AG04450 (cell line): ENCODE measurements around the gene ATP6V0B. TPM values are rescaled to one million over a fixed set of nuclear protein-coding genes. Genes with fewer than 3 reads are reported as not detected.

ENCODE experiments used
- CTCF ChIA-PET: fragments of 300-600, 350-600 bp; formaldehyde crosslinking; extraction: SDS; loops from one replicate; lab custom pipeline; 2022; ENCODE audit warnings: antibody characterized with exemption, inconsistent platforms; lab: Charles Lee
- POLR2A ChIA-PET: fragments of 350-600 bp; formaldehyde crosslinking; extraction: SDS; loops from one replicate; lab custom pipeline; 2021; ENCODE audit warnings: antibody characterized with exemption, inconsistent platforms; lab: Yijun Ruan, JAX
- DNase-seq: peaks from one replicate; pipeline ENCODE4 v3.0.0-alpha.2; 2011; ENCODE audit warnings: low read depth, low spot score
- H3K27ac ChIP-seq: one replicate; pipeline ENCODE4 v1.5.1; 2012; ENCODE audit warnings: low read depth, low read length, control low read depth
- H3K27me3 ChIP-seq: one replicate; pipeline ENCODE4 v1.6.0; 2012; ENCODE audit warnings: low read length; ENCODE audit not compliant: control insufficient read depth, insufficient read depth
- H3K4me3 ChIP-seq: 2 replicates; pipeline ENCODE4 v1.5.1; 2011; ENCODE audit warnings: mild to moderate bottlenecking, low read depth, low read length, control low read depth
- H3K9me3 ChIP-seq: 2 replicates; pipeline ENCODE4 v1.5.1; 2012; ENCODE audit warnings: low read length; ENCODE audit not compliant: control insufficient read depth, insufficient read depth
- polyA plus RNA-seq: library from polyadenylated mRNA; depleted of rRNA; stranded (reverse); fragments of >200 nt; gene quantifications from 2 replicates; pipeline ENCODE4 v1.2.3, GENCODE V29; 2011; rRNA removed
- TF ChIP-seq, protein P1 (sequence below): IDR thresholded peaks from 2 replicates; pipeline ENCODE4 v1.5.1; 2011; ENCODE audit warnings: low read depth, low read length, control low read depth, inconsistent platforms

Gene ATP6V0B
- polyA plus RNA-seq, 1 experiment = 130 TPM

DNA sequence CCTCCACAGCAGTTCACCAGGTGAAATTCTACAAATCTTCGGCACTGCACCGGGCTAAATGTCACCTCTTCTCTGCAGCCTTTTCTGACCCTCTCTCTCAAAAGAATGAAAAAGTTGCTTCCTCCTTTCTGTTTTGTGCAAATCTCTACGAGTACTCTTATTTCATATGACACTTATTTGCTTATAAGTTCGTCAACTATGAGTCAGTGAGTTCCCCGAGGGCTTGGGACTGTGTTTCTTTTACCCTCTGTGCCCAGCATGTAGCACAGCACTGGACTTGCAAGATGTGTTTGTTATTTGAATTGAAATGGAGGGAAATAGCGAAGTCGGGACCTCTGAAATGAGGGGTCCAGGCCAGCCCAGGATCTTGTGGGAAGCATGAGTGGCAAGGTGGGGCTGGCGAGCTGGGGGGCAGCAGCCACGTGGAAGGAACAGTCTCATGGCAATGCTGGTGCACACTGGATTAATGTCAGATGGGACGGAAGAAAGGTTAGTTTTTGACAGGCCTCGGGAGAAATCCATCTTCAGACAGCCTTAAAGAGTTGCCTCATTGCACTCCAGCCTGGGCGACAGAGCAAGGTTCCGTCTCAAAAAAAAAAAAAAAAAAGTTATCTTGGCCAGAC lies 50.3 kb downstream of the ATP6V0B start:
- H3K9me3 ChIP-seq = no peaks in the 10 kb centered on the region
- DNase-seq = no peak
- H3K27me3 ChIP-seq = no peaks in the 10 kb centered on the region
- TF ChIP-seq, protein P1, sequence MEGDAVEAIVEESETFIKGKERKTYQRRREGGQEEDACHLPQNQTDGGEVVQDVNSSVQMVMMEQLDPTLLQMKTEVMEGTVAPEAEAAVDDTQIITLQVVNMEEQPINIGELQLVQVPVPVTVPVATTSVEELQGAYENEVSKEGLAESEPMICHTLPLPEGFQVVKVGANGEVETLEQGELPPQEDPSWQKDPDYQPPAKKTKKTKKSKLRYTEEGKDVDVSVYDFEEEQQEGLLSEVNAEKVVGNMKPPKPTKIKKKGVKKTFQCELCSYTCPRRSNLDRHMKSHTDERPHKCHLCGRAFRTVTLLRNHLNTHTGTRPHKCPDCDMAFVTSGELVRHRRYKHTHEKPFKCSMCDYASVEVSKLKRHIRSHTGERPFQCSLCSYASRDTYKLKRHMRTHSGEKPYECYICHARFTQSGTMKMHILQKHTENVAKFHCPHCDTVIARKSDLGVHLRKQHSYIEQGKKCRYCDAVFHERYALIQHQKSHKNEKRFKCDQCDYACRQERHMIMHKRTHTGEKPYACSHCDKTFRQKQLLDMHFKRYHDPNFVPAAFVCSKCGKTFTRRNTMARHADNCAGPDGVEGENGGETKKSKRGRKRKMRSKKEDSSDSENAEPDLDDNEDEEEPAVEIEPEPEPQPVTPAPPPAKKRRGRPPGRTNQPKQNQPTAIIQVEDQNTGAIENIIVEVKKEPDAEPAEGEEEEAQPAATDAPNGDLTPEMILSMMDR = no peak
- POLR2A ChIA-PET = no interaction called here
- H3K27ac ChIP-seq = no peak overlapping the region
- H3K4me3 ChIP-seq = no peak overlapping the region
- CTCF ChIA-PET = interaction anchor here (10.7 kb wide), 1 partner anchor 19 kb away, joined by 78 read pairs; no protein-coding TSS in a partner anchor

GRCh38 chr1:44025816-44026215 lies 51.1 kb downstream of the ATP6V0B start:
- Histone ChIP-seq H3K4me3 (no peak overlapping the region), H3K27ac (no peak overlapping the region), H3K9me3 (no peaks in the 10 kb centered on the region), H3K27me3 (no peaks in the 10 kb centered on the region)
- no peak for DNase-seq
- CTCF ChIA-PET = no interaction called here
- POLR2A ChIA-PET = no interaction called here
- TF ChIP-seq, protein P1 = no peak

DNA sequence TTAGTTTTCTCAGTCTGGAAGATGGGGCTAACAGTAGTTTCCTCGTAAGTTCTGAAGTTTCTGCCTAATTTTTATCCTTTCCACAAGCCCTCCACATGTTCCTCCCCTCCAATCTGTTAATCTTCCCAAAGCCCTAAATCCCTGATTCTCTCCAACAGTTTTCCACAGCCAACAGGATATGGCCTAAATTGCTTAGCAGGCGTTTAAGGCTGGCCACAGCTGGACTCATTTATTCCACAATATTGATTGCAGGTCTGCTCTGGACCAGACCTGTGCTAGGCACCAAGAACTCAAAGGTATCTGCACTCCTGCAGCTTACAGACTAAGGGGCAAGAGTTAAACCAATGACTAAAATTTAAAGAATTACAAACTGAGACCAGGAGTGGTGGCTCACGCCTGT lies 52.6 kb downstream of the ATP6V0B start:
- POLR2A ChIA-PET = no interaction called here
- no peaks in the 10 kb centered on the region for H3K9me3 ChIP-seq
- H3K27ac ChIP-seq = no peak overlapping the region
- H3K27me3 ChIP-seq = no peaks in the 10 kb centered on the region
- CTCF ChIA-PET = interaction anchor here (0.8 to 4.8 kb wide), 3 partner anchors 13 to 21 kb away, joined by 3 to 33 read pairs (median 7); no protein-coding TSS in a partner anchor
- TF ChIP-seq, protein P1 = no peak
- no peak for DNase-seq
- no peak overlapping the region for H3K4me3 ChIP-seq

Other genes with a start within 250 kb of the ATP6V0B start
- 0.21 TPM in 1 of 2 replicates, not detected in the other for gene ARTN, start 41.2 kb upstream of the ATP6V0B start, polyA plus RNA-seq
- 11.2 and 16.1 TPM in 2 replicates for gene IPO13, start 28.0 kb upstream of the ATP6V0B start, polyA plus RNA-seq
- gene DPH2, start 5.0 kb upstream of the ATP6V0B start, polyA plus RNA-seq = 17.9 and 22.2 TPM in 2 replicates
- gene B4GALT2, start 4.2 kb downstream of the ATP6V0B start, polyA plus RNA-seq = 39.0 and 50.4 TPM in 2 replicates
- 1.1 and 1.6 TPM in 2 replicates for gene CCDC24, start 16.6 kb downstream of the ATP6V0B start, polyA plus RNA-seq
- gene SLC6A9, start 56.5 kb downstream of the ATP6V0B start, polyA plus RNA-seq = 16.3 and 17.3 TPM in 2 replicates
- 0.14 and 0.21 TPM in 2 replicates for gene KLF17, start 143.9 kb downstream of the ATP6V0B start, polyA plus RNA-seq
- gene KLF18, start 166.7 kb downstream of the ATP6V0B start, polyA plus RNA-seq = not detected in 2 replicates
- gene DMAP1, start 238.5 kb downstream of the ATP6V0B start, polyA plus RNA-seq = 27.0 and 31.5 TPM in 2 replicates